IMR-90 (cell line): ENCODE measurements around the gene SECTM1. TPM values are rescaled to one million over a fixed set of nuclear protein-coding genes. Genes with fewer than 3 reads are reported as not detected.

Source experiments
- ATAC-seq: fragments of 200-7000 bp; cut with Tn5 transposase; 2 replicates; pipeline ENCODE4 v1.9.1; 2020; ENCODE audit warnings: low read depth, mild to moderate bottlenecking, moderate library complexity
- BruUV-seq: library from RNA; stranded (reverse); fragments of 400-500 nt; replicated peaks from 2 replicates; lab custom pipeline; 2021; lab: Mats Ljungman, UMichigan
- CTCF ChIA-PET: fragments of 300-600 bp; formaldehyde crosslinking; extraction: SDS; loops from one replicate; lab custom pipeline; 2021; ENCODE audit warnings: antibody characterized with exemption; lab: Yijun Ruan, JAX
- POLR2A ChIA-PET: fragments of 300-600 bp; sonication (Branson Sonifier 250); formaldehyde crosslinking; loops from one replicate; lab custom pipeline; 2022; ENCODE audit warnings: antibody characterized with exemption; ENCODE audit not compliant: unreplicated experiment; lab: Charles Lee
- DNase-seq: peaks from one replicate; pipeline ENCODE4 v3.0.0; 2013
- H2AFZ ChIP-seq: replicated peaks from 2 replicates; pipeline ENCODE3; 2013; ENCODE audit warnings: low read length, mild to moderate bottlenecking; ENCODE audit not compliant: poor library complexity
- H2AK5ac ChIP-seq: 2 replicates; pipeline ENCODE4 v1.6.1; 2013; ENCODE audit warnings: low read depth, low read length, inconsistent platforms
- H2AK9ac ChIP-seq: replicated peaks from 2 replicates; pipeline ENCODE3; 2013; ENCODE audit warnings: mild to moderate bottlenecking, low read depth, low read length, moderate library complexity; ENCODE audit not compliant: poor library complexity
- H2BK120ac ChIP-seq: 2 replicates; pipeline ENCODE4 v1.6.1; 2013; ENCODE audit warnings: low read depth, low read length, inconsistent platforms
- H2BK15ac ChIP-seq: 3 replicates; pipeline ENCODE4 v1.6.1; 2013; ENCODE audit warnings: low read depth, low read length, inconsistent platforms
- H2BK20ac ChIP-seq: 2 replicates; pipeline ENCODE4 v1.6.1; 2013; ENCODE audit warnings: low read depth, mild to moderate bottlenecking, inconsistent platforms, low read length, moderate library complexity
- H2BK5ac ChIP-seq: 2 replicates; pipeline ENCODE4 v1.6.1; 2013; ENCODE audit warnings: mild to moderate bottlenecking, low read depth, low read length, inconsistent platforms; ENCODE audit not compliant: poor library complexity, severe bottlenecking
- H3K14ac ChIP-seq: replicated peaks from 2 replicates; pipeline ENCODE4 v1.6.1; 2013; ENCODE audit warnings: low read depth, low read length, inconsistent platforms
- H3K18ac ChIP-seq: 2 replicates; pipeline ENCODE4 v1.6.1; 2013; ENCODE audit warnings: low read depth, low read length, control low read depth
- H3K23ac ChIP-seq: 2 replicates; pipeline ENCODE4 v1.6.1; 2013; ENCODE audit warnings: low read depth, low read length, inconsistent platforms
- H3K27ac ChIP-seq: 2 replicates; pipeline ENCODE4 v1.5.1; 2013; ENCODE audit warnings: mild to moderate bottlenecking, control low read depth, low read length; ENCODE audit not compliant: insufficient read depth
- H3K27me3 ChIP-seq: 2 replicates; pipeline ENCODE4 v1.6.1; 2013; ENCODE audit warnings: low read length; ENCODE audit not compliant: control insufficient read depth, insufficient read depth
- H3K36me3 ChIP-seq: 2 replicates; pipeline ENCODE4 v1.6.1; 2013; ENCODE audit warnings: low read length, mixed read lengths; ENCODE audit not compliant: control insufficient read depth, insufficient read depth
- H3K4ac ChIP-seq: 2 replicates; pipeline ENCODE4 v1.6.1; 2013; ENCODE audit warnings: low read depth, low read length, inconsistent platforms
- H3K4me1 ChIP-seq: 2 replicates; pipeline ENCODE4 v1.6.1; 2013; ENCODE audit warnings: low read length, mixed read lengths; ENCODE audit not compliant: control insufficient read depth, insufficient read depth
- H3K4me2 ChIP-seq: 2 replicates; pipeline ENCODE4 v1.6.1; 2013; ENCODE audit warnings: low read depth, mild to moderate bottlenecking, control low read depth, low read length, moderate library complexity
- H3K4me3 ChIP-seq: 2 replicates; pipeline ENCODE4 v1.5.1; 2013; ENCODE audit warnings: low read depth, mild to moderate bottlenecking, control low read depth, low read length, moderate library complexity; ENCODE audit not compliant: insufficient read depth
- H3K56ac ChIP-seq: 2 replicates; pipeline ENCODE4 v1.6.1; 2013; ENCODE audit warnings: low read length, inconsistent platforms; ENCODE audit not compliant: insufficient read depth; ENCODE audit errors: extremely low read depth
- H3K79me1 ChIP-seq, 2 experiments: 2 replicates each; pipeline ENCODE4 v1.6.1; 2013; ENCODE audit warnings: low read length in 2 of 2, inconsistent platforms in 1 of 2, low read depth in 1 of 2
- H3K9ac ChIP-seq: 2 replicates; pipeline ENCODE4 v1.6.1; 2013; ENCODE audit warnings: low read depth, low read length, control low read depth
- H3K9me1 ChIP-seq: 2 replicates; pipeline ENCODE4 v1.6.1; 2013; ENCODE audit warnings: low read length, inconsistent platforms; ENCODE audit not compliant: insufficient read depth
- H3K9me3 ChIP-seq: 2 replicates; pipeline ENCODE4 v1.6.1; 2013; ENCODE audit warnings: low read length; ENCODE audit not compliant: control insufficient read depth, insufficient read depth
- H4K20me1 ChIP-seq: 2 replicates; pipeline ENCODE4 v1.6.1; 2013; ENCODE audit warnings: low read length, inconsistent platforms; ENCODE audit not compliant: insufficient read depth
- H4K5ac ChIP-seq: 2 replicates; pipeline ENCODE4 v1.6.1; 2013; ENCODE audit warnings: mild to moderate bottlenecking, low read depth, low read length, control low read depth
- H4K8ac ChIP-seq, 2 experiments: 2 replicates each; pipeline ENCODE4 v1.6.1; 2013; ENCODE audit warnings: low read depth in 2 of 2, low read length in 2 of 2, control low read depth in 1 of 2, inconsistent platforms in 1 of 2
- H4K91ac ChIP-seq: 2 replicates; pipeline ENCODE4 v1.6.1; 2013; ENCODE audit warnings: low read depth, low read length, inconsistent platforms; ENCODE audit not compliant: insufficient read depth
- ELK1 ChIP-seq: fragments of 150-350 bp; IDR thresholded peaks from 2 replicates; pipeline ENCODE4 v1.6.1; 2016; ENCODE audit warnings: low read depth, mild to moderate bottlenecking, low read length, moderate library complexity, borderline replicate concordance
- MAFK ChIP-seq: IDR thresholded peaks from 2 replicates; pipeline ENCODE4 v1.6.1; 2012; ENCODE audit warnings: low read depth, low read length, improper control_type of control experiment
- MXI1 ChIP-seq: IDR thresholded peaks from 2 replicates; pipeline ENCODE4 v1.6.1; 2012; ENCODE audit warnings: low read depth, mild to moderate bottlenecking, low read length, moderate library complexity, borderline replicate concordance
- POLR2A ChIP-seq: IDR thresholded peaks from 2 replicates; pipeline ENCODE4 v1.6.1; 2012; ENCODE audit warnings: mild to moderate bottlenecking, low read depth, low read length
- RAD21 ChIP-seq: IDR thresholded peaks from 2 replicates; pipeline ENCODE4 v1.6.1; 2012; ENCODE audit warnings: low read length, improper control_type of control experiment
- WGBS, 2 experiments: methylation state at CpG; one replicate each; pipeline versions ENCODE4 v1.1.5 to v1.1.7; 2013; ENCODE audit warnings: missing lambda C conversion rate in 2 of 2; ENCODE audit not compliant: insufficient read length in 1 of 2; ENCODE audit errors: extremely low coverage in 2 of 2; 5-methylcytosine and 5-hydroxymethylcytosine counted together
- dilution Hi-C: fragments of 300-500 bp; cut with HindIII; formaldehyde crosslinking; loops from one replicate; pipeline ENCODE4 v1.14.3; 2018; ENCODE audit warnings: low sequenced_read_pairs; ENCODE audit not compliant: unreplicated experiment
- in situ Hi-C: fragments of 300-500 bp; cut with MboI; formaldehyde crosslinking; loops from 3 replicates; pipeline ENCODE4 v1.14.3; 2019; ENCODE audit warnings: low sequenced_read_pairs, inconsistent platforms, mixed read lengths
- intact Hi-C: fragments of 100-400 bp; cut with micrococcal nuclease; formaldehyde crosslinking; loops from 2 replicates; pipeline ENCODE4 v1.10.0; 2022
- polyA plus RNA-seq, 3 experiments: library from polyadenylated mRNA; depleted of rRNA; stranded (reverse); fragments of >200 nt; gene quantifications; 2 replicates each; pipeline ENCODE4 v1.2.3, GENCODE V29; 2012; ENCODE audit warnings: low replicate concordance in 1 of 3
- total RNA-seq: library from RNA; depleted of rRNA; stranded (reverse); fragments of >200 nt; gene quantifications from 2 replicates; pipeline ENCODE4 v1.2.3, GENCODE V29; 2012

The SECTM1 gene
- total and polyA plus RNA-seq, 2 of the 4 experiments (the other 2 are of a cell fraction) = 2.3 to 4.4 TPM

GRCh38 chr17:82370471-82371332, 37.1 kb upstream of the SECTM1 start (continued):
- TF ChIP-seq MAFK (no peak), ELK1 (no peak), RAD21 (no peak), POLR2A (no peak), MXI1 (no peak)

- ATAC-seq (no peak), DNase-seq (no peak)
- Histone ChIP-seq H3K18ac (no peak overlapping the region), H3K9me3 (no peaks in the 10 kb centered on the region), H2AK9ac (no peak overlapping the region), H3K27me3 (peaks cover 51% of the 10 kb centered on the region), H3K4me2 (no peak overlapping the region), H3K23ac (no peak overlapping the region), H3K27ac (no peak overlapping the region), H3K56ac (no peak overlapping the region), H3K9me1 (no peaks in the 10 kb centered on the region), H4K91ac (no peak overlapping the region), H3K79me1 (no peaks in the 10 kb centered on the region), H2AFZ (no peak overlapping the region), H2BK20ac (no peak overlapping the region), H4K20me1 (no peaks in the 10 kb centered on the region), H3K14ac (no peak overlapping the region), H4K8ac (no peak overlapping the region), H2BK5ac (no peak overlapping the region), H3K9ac (no peak overlapping the region), H2BK120ac (no peak overlapping the region), H3K4ac (no peak overlapping the region), H2AK5ac (no peak overlapping the region), H4K5ac (no peak overlapping the region), H3K36me3 (no peaks in the 10 kb centered on the region), H3K4me1 (no peaks in the 10 kb centered on the region), H3K4me3 (no peak overlapping the region), H2BK15ac (no peak overlapping the region)
- dilution Hi-C loops (no loop called here), in situ Hi-C loops (no loop called here), intact Hi-C loops (no loop called here)
- POLR2A ChIA-PET = no interaction called here
- CTCF ChIA-PET = no interaction called here
- BruUV-seq = no TSS peak
- WGBS, 2 experiments = 80% methylated on average over 2 of the region's 7 CpGs; no CpG with 5 or more reads in 1 of the 2 experiments
- no peak for TF ChIP-seq RAD21
Measured at GRCh38 chr17:82369211-82369610, 35.6 kb upstream of the SECTM1 start.
